Mesenchymal stem cell (in vitro differentiated cells and primary cell): Measurements from ENCODE around the gene SF3B3.
A peak's percentile ranks its signal among the peaks of the same experiment; 100 is the strongest.

Source experiments
- DNase-seq: peaks from one replicate; pipeline ENCODE4 v3.0.0-alpha.2; 2013
- H2AFZ ChIP-seq: one replicate; pipeline ENCODE4 v1.6.1; 2013; ENCODE audit warnings: low read depth, mild to moderate bottlenecking, control low read depth, inconsistent platforms, low read length, moderate library complexity
- H2AK5ac ChIP-seq: 2 replicates; pipeline ENCODE4 v1.6.1; 2013; ENCODE audit warnings: low read length, moderate library complexity, mild to moderate bottlenecking, inconsistent platforms; ENCODE audit not compliant: severe bottlenecking
- H2BK120ac ChIP-seq: one replicate; pipeline ENCODE4 v1.6.1; 2013; ENCODE audit warnings: low read depth, mild to moderate bottlenecking, inconsistent platforms, low read length, moderate library complexity
- H2BK12ac ChIP-seq, 2 experiments: one replicate each; pipeline ENCODE4 v1.6.1; 2013; ENCODE audit warnings: inconsistent platforms in 2 of 2, low read length in 2 of 2, mild to moderate bottlenecking in 2 of 2, moderate library complexity in 2 of 2, control low read depth in 1 of 2
- H2BK15ac ChIP-seq: one replicate; pipeline ENCODE4 v1.6.1; 2013; ENCODE audit warnings: mild to moderate bottlenecking, low read depth, inconsistent platforms; ENCODE audit not compliant: poor library complexity, severe bottlenecking
- H2BK5ac ChIP-seq: 2 replicates; pipeline ENCODE4 v1.6.1; 2013; ENCODE audit warnings: low read depth, mild to moderate bottlenecking, low read length, control low read depth, inconsistent platforms; ENCODE audit not compliant: poor library complexity, severe bottlenecking
- H3K14ac ChIP-seq, 2 experiments: one replicate each; pipeline ENCODE4 v1.6.1; 2013; ENCODE audit warnings: inconsistent platforms in 2 of 2, low read length in 2 of 2, control low read depth in 1 of 2, mild to moderate bottlenecking in 1 of 2, moderate library complexity in 1 of 2
- H3K18ac ChIP-seq, 2 experiments: one replicate each; pipeline ENCODE4 v1.6.1; 2013; ENCODE audit warnings: inconsistent platforms in 2 of 2, low read length in 2 of 2, control low read depth in 1 of 2, low read depth in 1 of 2, mild to moderate bottlenecking in 1 of 2
- H3K23ac ChIP-seq, 2 experiments: one replicate each; pipeline ENCODE4 v1.6.1; 2013; ENCODE audit warnings: inconsistent platforms in 2 of 2, low read length in 2 of 2, mild to moderate bottlenecking in 2 of 2, moderate library complexity in 2 of 2, control low read depth in 1 of 2
- H3K27ac ChIP-seq: 2 replicates; pipeline ENCODE4 v1.5.1; 2013; ENCODE audit warnings: mild to moderate bottlenecking, moderate library complexity, low read length, control low read depth, inconsistent platforms; ENCODE audit not compliant: poor library complexity, severe bottlenecking
- H3K27me3 ChIP-seq, 2 experiments: 2 replicates each; pipeline versions ENCODE4 v1.6.1 to v1.7.0; 2013; ENCODE audit warnings: low read length in 2 of 2, mild to moderate bottlenecking in 2 of 2, moderate library complexity in 2 of 2, control low read depth in 1 of 2, inconsistent platforms in 1 of 2; ENCODE audit not compliant: control insufficient read depth in 1 of 2, insufficient read depth in 1 of 2
- H3K36me3 ChIP-seq, 2 experiments: 2 replicates each; pipeline versions ENCODE4 v1.6.1 to v1.7.0; 2013; ENCODE audit warnings: low read length in 2 of 2, control low read depth in 1 of 2, inconsistent platforms in 1 of 2, low read depth in 1 of 2, mild to moderate bottlenecking in 1 of 2; ENCODE audit not compliant: insufficient read depth in 2 of 2, control insufficient read depth in 1 of 2
- H3K4ac ChIP-seq, 2 experiments: one replicate each; pipeline ENCODE4 v1.6.1; 2013; ENCODE audit warnings: inconsistent platforms in 2 of 2, low read length in 2 of 2, mild to moderate bottlenecking in 2 of 2, moderate library complexity in 2 of 2, control low read depth in 1 of 2, low read depth in 1 of 2
- H3K4me1 ChIP-seq: 2 replicates; pipeline ENCODE4 v1.6.1; 2013; ENCODE audit warnings: low read depth, low read length, control low read depth; ENCODE audit not compliant: control insufficient read depth, insufficient read depth
- H3K4me2 ChIP-seq: 2 replicates; pipeline ENCODE4 v1.6.1; 2013; ENCODE audit warnings: low read length, mild to moderate bottlenecking, inconsistent platforms; ENCODE audit not compliant: poor library complexity, severe bottlenecking
- H3K4me3 ChIP-seq, 2 experiments: 2 replicates each; pipeline versions ENCODE4 v1.5.1 to v1.7.0; 2013; ENCODE audit warnings: low read length in 2 of 2, mild to moderate bottlenecking in 2 of 2, control low read depth in 1 of 2, low read depth in 1 of 2; ENCODE audit not compliant: insufficient read depth in 1 of 2
- H3K79me1 ChIP-seq: replicated peaks from 2 replicates; pipeline ENCODE4 v1.6.1; 2013; ENCODE audit warnings: mild to moderate bottlenecking, control low read depth, low read length, inconsistent platforms; ENCODE audit not compliant: poor library complexity, severe bottlenecking
- H3K9ac ChIP-seq: 2 replicates; pipeline ENCODE4 v1.7.0; 2013; ENCODE audit warnings: mild to moderate bottlenecking, low read length, moderate library complexity
- H3K9me3 ChIP-seq: 2 replicates; pipeline ENCODE4 v1.7.0; 2013; ENCODE audit warnings: mild to moderate bottlenecking, low read length; ENCODE audit not compliant: control insufficient read depth
- H4K8ac ChIP-seq: one replicate; pipeline ENCODE4 v1.6.1; 2013; ENCODE audit warnings: inconsistent platforms, mild to moderate bottlenecking, low read length, moderate library complexity
- H4K91ac ChIP-seq: one replicate; pipeline ENCODE4 v1.6.1; 2013; ENCODE audit warnings: mild to moderate bottlenecking, low read length, inconsistent platforms
- WGBS: methylation state at CpG from one replicate; pipeline ENCODE4 v1.1.7; 2013; ENCODE audit warnings: mixed read lengths; 5-methylcytosine and 5-hydroxymethylcytosine counted together

SF3B3 gene

GRCh38 chr16:70544548-70544947 lies 20.9 kb downstream of the SF3B3 start:
- Histone ChIP-seq H3K4me3 (no peak overlapping the region), H2BK15ac (no peak overlapping the region), H3K9ac (no peak overlapping the region), H3K18ac (no peak overlapping the region), H4K91ac (no peak overlapping the region), H3K23ac (no peak overlapping the region), H3K9me3 (no peaks in the 10 kb centered on the region), H3K79me1 (peaks cover 12% of the 10 kb centered on the region), H2AFZ (no peak overlapping the region), H3K4me2 (no peak overlapping the region), H4K8ac (no peak overlapping the region), H3K14ac (no peak overlapping the region), H3K27ac (no peak overlapping the region), H3K4ac (no peak overlapping the region), H3K27me3 (no peaks in the 10 kb centered on the region), H3K4me1 (no peaks in the 10 kb centered on the region), H2BK120ac (no peak overlapping the region), H2BK12ac (no peak overlapping the region), H2BK5ac (no peak overlapping the region), H2AK5ac (no peak overlapping the region), H3K36me3 (peaks cover 42 to 95% of the 10 kb centered on the region in 2 experiments)
- 100% methylated on average over 1 of the region's 1 CpG for WGBS
- DNase-seq = no peak

DNA sequence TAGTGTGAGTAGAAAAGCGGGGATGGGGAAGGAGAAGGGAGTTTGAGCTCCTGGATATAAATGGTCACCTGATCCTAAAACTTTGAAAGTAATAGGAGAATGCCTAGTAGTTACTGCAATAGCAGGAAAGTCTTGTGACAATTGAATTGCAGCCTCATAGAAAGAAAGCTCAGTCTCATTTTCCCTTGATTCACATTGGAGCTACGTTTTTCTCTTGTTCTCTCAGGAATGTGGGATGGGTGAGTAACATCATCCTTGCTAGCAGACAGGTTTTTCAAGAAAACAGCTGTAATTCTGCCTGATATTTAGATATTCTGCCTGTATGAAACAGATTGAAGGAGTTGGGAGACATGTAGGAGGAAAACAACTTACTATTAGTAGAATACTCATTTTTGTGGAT lies 25.3 kb downstream of the SF3B3 start:
- no peak overlapping the region for H2AFZ ChIP-seq
- no peak overlapping the region for H2BK5ac ChIP-seq
- no peak overlapping the region for H3K4me3 ChIP-seq
- peak overlapping the region; percentile 35 for H3K9ac ChIP-seq
- H3K36me3 ChIP-seq = peaks cover 35 to 88% of the 10 kb centered on the region in 2 experiments
- H3K18ac ChIP-seq = no peak overlapping the region
- no peak overlapping the region for H4K8ac ChIP-seq
- H3K4ac ChIP-seq = no peak overlapping the region
- H2BK120ac ChIP-seq = no peak overlapping the region
- H3K4me1 ChIP-seq = peaks cover 4% of the 10 kb centered on the region
- H3K23ac ChIP-seq = no peak overlapping the region
- H3K27me3 ChIP-seq = no peaks in the 10 kb centered on the region
- no peak overlapping the region for H2BK15ac ChIP-seq
- H4K91ac ChIP-seq = no peak overlapping the region
- H2AK5ac ChIP-seq = no peak overlapping the region
- no peaks in the 10 kb centered on the region for H3K9me3 ChIP-seq
- DNase-seq = no peak
- H3K79me1 ChIP-seq = peaks cover 9% of the 10 kb centered on the region
- no peak overlapping the region for H3K27ac ChIP-seq
- H3K14ac ChIP-seq = no peak overlapping the region
- 99% methylated on average over 2 of the region's 2 CpGs for WGBS
- H2BK12ac ChIP-seq = no peak overlapping the region
- no peak overlapping the region for H3K4me2 ChIP-seq

DNA sequence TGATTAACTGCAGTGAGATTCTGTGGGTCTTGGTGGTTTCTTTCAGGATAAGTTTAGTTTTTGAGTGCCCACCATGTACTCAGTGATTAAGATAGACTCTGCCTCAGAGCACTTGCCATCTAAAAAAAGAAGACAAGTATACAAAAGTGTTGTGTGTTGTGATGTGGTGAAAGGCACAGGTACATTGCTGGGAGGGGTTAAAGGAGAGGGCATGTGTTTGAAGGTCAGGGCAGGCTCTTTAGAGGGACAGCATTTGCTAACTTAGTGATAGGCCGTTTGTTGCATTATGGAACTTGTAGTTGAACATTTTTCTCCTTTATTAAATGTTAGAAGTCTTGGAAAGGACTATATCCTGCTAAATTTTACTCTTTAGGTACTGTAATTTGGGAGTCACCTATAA lies 26.5 kb downstream of the SF3B3 start:
- Histone ChIP-seq H2BK120ac (no peak overlapping the region), H2AK5ac (no peak overlapping the region), H2BK12ac (no peak overlapping the region), H4K91ac (no peak overlapping the region), H3K27me3 (no peaks in the 10 kb centered on the region), H3K4me1 (peaks cover 4% of the 10 kb centered on the region), H3K79me1 (peaks cover 10% of the 10 kb centered on the region), H3K14ac (no peak overlapping the region), H4K8ac (no peak overlapping the region), H3K18ac (peak overlapping the region in 1 of 2 experiments; percentile 24), H3K23ac (no peak overlapping the region), H2AFZ (no peak overlapping the region), H2BK5ac (no peak overlapping the region), H3K9me3 (no peaks in the 10 kb centered on the region), H3K4me2 (no peak overlapping the region), H3K4me3 (no peak overlapping the region), H3K4ac (no peak overlapping the region), H3K27ac (no peak overlapping the region), H3K9ac (no peak overlapping the region), H2BK15ac (no peak overlapping the region), H3K36me3 (peaks cover 35 to 88% of the 10 kb centered on the region in 2 experiments)
- no peak for DNase-seq
- no CpG with 5 or more reads among the region's 1 CpG for WGBS

- Histone ChIP-seq H3K27ac (no peak overlapping the region), H3K4ac (peak overlapping the region in 1 of 2 experiments; percentile 35), H3K79me1 (peaks cover 11% of the 10 kb centered on the region), H3K4me3 (no peak overlapping the region), H2BK5ac (no peak overlapping the region), H3K4me1 (peaks cover 5% of the 10 kb centered on the region), H3K14ac (no peak overlapping the region), H3K9ac (no peak overlapping the region), H4K91ac (no peak overlapping the region), H3K36me3 (peaks cover 33 to 89% of the 10 kb centered on the region in 2 experiments), H3K18ac (peak overlapping the region in 1 of 2 experiments; percentile 63), H2AFZ (no peak overlapping the region), H3K27me3 (no peaks in the 10 kb centered on the region), H2AK5ac (no peak overlapping the region), H2BK120ac (no peak overlapping the region), H3K23ac (no peak overlapping the region), H2BK15ac (no peak overlapping the region), H3K9me3 (no peaks in the 10 kb centered on the region), H3K4me2 (no peak overlapping the region), H2BK12ac (peak overlapping the region in 1 of 2 experiments; percentile 61), H4K8ac (no peak overlapping the region)
- peak; percentile 41 for DNase-seq
- WGBS = 80% methylated on average over 2 of the region's 3 CpGs
Observed at GRCh38 chr16:70551788-70552187, 28.2 kb downstream of the SF3B3 start.
